ENCODE data around the gene SETD7.
A peak's percentile ranks its signal among the peaks of the same experiment; 100 is the strongest.
"Not testable (repeated sequence)": the region's sequence is repeated elsewhere in the genome, so short reads cannot be mapped to it uniquely, and the experiment has no call there.

SETD7 gene

GRCh38 chr4:139454111-139455045 is 101.6 kb downstream of the SETD7 start, which contains the start of gene RAB33B:
Gene RAB33B (plus strand): TSS chr4:139454121. CDS start chr4:139454196, 75 bp downstream.
- intact Hi-C loops (cut with DNase I), result loop anchor here (2.0 kb wide), 1 partner anchor 100 kb away; no protein-coding TSS in a partner anchor
- peak in 4 of 42 donors; percentile 3 to 15 (median 6) for DNase-seq

DNA sequence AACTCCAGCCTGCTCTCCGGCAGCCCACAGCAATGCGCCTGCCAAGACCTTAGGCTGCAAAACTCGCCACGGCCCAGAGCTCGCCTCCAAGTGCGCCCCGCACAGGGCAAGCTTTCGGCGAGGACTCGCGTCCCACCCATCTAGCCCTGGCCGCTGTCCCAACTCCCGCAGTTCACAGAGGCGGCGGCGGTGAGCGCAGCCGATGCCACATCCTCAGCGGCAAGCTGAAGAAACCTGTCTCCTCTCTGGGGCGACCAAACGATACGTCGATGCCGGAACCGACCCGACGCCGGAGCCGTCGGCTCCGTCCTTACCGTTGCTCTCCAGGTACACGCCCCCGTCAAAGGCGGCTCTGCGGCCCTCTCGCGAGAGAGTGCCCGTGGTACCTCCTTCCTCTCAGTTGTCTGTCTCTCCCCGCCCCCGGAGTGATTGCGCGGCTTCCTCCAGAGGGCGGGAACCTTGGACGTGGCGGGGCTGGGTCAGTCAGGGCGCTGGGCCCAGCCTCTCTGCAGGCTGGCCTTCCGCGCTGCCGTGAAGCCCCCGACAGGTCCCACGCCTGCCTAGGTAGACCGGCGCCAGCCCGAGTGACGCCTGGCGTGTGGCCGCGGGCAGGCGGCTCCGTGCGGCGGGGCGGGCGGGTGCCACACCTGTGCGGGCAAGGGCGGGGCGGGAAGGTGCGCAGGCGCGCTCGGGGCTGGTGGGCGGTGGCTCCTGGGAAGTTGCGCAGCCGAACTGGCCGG is 102.5 kb downstream of the SETD7 start:
- intact Hi-C loops (cut with DNase I), result loop anchor here (2.0 kb wide), 1 partner anchor 101 kb away; no protein-coding TSS in a partner anchor
- peak; percentile 86 to 97 (median 93) for DNase-seq

- intact Hi-C loops (cut with DNase I), result no loop called here
- peak in 2 of 42 donors; percentile 49 to 60 for DNase-seq
These were observed 103.0 kb downstream of the SETD7 start for GRCh38 chr4:139453041-139453370.

GRCh38 chr4:139451997-139452396 is 104.0 kb downstream of the SETD7 start:
- intact Hi-C loops (cut with DNase I), result no loop called here
- DNase-seq, result no peak

DNA sequence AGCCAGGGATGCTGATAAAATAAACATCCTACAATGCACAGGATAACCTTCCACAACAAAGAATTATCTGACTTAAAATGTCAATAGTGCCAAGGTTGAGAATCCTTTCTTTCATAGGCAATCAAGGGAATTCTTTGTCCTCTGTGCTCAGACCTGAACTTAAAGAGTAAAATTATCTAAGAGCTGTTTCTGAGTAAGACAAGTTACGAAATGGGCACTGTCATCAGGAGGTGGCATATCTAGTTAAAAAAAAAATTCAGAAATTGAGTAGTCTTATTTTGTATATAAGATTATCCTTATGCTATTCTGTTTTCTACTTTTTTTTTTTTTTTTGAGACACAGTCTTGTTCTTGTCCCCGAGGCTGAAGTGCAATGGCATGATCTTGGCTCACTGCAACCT is 105.4 kb downstream of the SETD7 start:
- intact Hi-C loops (cut with DNase I), result no loop called here

DNA sequence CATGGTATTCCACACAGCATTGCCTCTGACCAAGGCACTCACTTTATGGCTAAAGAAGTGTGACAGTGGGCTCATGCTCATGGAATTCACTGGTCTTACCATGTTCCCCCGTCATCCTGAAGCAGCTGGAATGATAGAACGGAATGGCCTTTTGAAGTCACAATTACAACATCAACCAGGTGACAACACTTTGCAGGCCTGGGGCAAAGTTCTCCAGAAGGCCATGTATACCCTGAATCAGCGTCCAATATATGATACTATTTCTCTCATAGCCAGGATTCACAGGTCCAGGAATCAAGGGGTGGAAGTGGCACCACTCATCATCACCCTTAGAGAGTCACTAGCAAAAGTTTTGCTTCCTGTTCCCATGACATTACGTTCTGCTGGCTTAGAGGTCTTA is 108.9 kb downstream of the SETD7 start:
- intact Hi-C loops (cut with DNase I), result not testable (repeated sequence)

More for the DNA sequence above, 105.4 kb downstream of the SETD7 start:
- no peak for DNase-seq

More for the DNA sequence above, 108.9 kb downstream of the SETD7 start:
- not testable (repeated sequence) for DNase-seq

All from head of caudate nucleus (tissue), 42 donors.